Myocyte (in vitro differentiated cells): ENCODE measurements around the gene TTLL12. TPM values are rescaled to one million over a fixed set of nuclear protein-coding genes. Genes with fewer than 3 reads are reported as not detected.
"Not testable (repeated sequence)": the region's sequence is repeated elsewhere in the genome, so short reads cannot be mapped to it uniquely, and the experiment has no call there.

ENCODE experiments used
- DNase-seq: peaks from one replicate; pipeline ENCODE4 v3.0.0-alpha.2; 2012; ENCODE audit warnings: low read depth
- total RNA-seq: library from RNA; depleted of rRNA; stranded (reverse); fragments of >200 nt; gene quantifications from 2 replicates; pipeline ENCODE4 v1.2.3, GENCODE V29; 2014

TTLL12 gene
- total RNA-seq, 1 donor from 2014 or later: 33.8 TPM

DNA sequence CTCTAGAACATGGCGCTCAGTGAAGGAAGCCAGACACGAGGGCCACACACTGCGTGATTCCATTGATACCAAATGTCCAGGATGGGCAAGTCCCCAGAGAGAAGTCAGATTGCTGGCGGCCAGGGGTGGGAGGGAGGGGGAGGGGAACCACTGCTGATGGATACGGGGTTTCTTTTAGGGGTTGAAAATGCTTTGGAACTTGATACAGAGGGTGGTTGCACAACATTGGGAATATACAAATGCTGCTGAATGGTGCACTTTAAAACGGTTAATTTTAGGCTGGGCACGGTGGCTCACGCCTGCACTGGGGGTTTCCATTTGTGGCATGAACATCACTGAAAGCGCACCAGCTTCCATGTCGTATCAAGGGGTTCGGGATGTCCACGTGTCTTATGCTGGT, 30.5 kb downstream of the TTLL12 start:
- DNase-seq: no peak

DNA sequence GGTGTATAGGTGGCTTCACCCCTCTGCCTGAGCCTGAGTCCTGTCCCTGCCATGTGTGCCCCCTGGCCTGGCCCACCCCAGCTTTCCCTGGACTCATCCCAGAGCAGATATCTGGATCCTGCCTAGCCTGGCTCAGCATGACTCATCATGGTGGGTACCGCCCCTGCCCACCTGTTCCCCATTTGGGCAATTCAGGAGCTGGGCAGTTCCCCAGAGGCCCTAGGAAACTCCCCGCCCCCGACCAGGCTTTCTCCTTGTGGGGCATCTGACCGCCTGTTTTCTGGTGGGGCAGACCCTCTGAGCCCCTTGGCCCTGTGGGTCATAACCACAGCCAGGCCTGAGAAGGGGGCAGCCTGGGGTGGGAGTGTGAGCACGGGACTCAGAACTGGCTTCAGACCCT, 31.1 kb downstream of the TTLL12 start:
- peak; percentile 72 for DNase-seq

GRCh38 chr22:43154887-43155536, 31.9 kb downstream of the TTLL12 start:
- peak; percentile 29 for DNase-seq

- no peak for DNase-seq
Observed at GRCh38 chr22:43153899-43154298, 33.0 kb downstream of the TTLL12 start.

- DNase-seq: peak; percentile 74
Observed at GRCh38 chr22:43152357-43153071, 34.4 kb downstream of the TTLL12 start.

DNA sequence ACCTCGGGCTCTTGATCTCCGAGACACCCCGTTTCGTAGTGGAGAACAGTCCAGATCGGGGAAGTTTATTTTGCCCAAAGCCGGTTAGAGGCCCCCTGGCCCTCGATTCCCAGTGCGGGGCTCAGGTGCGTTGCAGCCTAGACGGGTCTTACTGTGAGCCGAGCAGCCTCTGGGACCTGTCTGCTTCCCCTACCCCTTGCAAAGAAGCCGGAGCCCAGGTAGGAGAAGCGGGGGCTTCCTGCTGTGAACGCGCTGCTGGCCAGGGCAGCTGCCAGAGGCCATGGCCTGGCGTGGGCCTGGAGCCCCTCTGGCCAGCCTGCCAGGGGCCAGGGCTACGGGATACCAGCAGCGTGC, 35.0 kb downstream of the TTLL12 start:
- no peak for DNase-seq

GRCh38 chr22:43151251-43152002, 35.5 kb downstream of the TTLL12 start, which contains the start of gene TSPO:
TSPO (plus strand) TSS chr22:43151559; CDS start chr22:43159239, 7,680 bp downstream.
- peak; percentile 72 for DNase-seq

- no peak for DNase-seq
Observed at GRCh38 chr22:43150731-43151206, 36.2 kb downstream of the TTLL12 start.

- peak; percentile 39 for DNase-seq
Observed at GRCh38 chr22:43148581-43148980, 38.4 kb downstream of the TTLL12 start.

DNA sequence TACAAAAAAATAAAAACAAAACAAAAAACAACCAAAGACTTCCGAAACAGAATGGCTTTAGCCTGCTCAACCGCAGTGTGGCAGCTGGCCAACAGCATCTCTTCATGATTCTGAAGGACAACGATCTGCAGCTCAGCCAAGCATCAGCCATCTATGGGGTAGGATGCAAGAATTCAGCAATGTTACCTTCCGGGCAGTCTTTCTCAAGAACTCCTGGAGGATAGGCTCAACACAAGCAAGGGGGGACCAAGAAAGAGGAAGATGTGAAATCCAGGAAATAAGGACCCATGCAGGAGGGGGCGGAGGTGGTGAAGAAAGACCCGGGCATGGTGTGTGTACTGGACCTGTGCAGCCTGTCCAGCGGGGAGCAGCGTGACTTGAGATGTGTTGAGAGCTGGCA, 39.1 kb downstream of the TTLL12 start:
- DNase-seq: no peak

DNA sequence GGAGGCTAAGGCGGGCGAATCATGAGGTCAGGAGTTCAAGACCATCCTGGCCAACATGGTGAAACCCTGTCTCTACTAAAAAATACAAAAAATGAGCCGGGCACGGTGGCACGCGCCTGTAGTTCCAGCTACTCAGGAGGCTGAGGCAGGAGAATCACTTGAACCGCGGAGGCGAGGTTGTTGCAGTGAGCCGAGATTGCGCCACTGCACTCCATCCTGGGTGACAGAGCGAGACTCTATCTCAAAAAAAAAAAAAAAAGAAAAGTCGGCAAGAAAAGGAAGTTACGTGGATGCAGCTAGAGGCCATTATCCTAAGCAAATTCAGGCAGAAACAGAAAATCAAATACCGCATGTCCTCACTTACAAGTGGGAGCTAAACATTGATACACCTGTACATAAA, 40.6 kb downstream of the TTLL12 start:
- not testable (repeated sequence) for DNase-seq

DNA sequence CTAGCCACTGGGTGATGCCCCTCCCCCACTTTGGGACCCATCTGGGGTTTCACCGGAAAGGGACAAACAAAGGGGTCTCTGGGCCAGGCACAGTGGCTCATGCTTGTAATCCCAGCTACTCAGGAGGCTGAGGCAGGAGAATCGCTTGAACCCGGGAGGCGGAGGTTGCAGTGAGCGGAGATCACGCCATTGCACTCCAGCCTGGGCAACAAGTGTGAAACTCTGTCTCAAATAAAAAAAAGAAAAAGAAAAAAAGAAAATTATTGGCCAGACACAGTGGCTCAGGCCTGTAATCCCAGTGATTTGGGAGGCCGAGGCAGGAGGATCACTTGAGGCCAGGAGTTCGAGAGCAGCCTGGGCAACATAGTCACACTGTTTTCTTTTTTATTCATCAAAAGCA, 41.6 kb downstream of the TTLL12 start:
- DNase-seq: not testable (repeated sequence)

DNA sequence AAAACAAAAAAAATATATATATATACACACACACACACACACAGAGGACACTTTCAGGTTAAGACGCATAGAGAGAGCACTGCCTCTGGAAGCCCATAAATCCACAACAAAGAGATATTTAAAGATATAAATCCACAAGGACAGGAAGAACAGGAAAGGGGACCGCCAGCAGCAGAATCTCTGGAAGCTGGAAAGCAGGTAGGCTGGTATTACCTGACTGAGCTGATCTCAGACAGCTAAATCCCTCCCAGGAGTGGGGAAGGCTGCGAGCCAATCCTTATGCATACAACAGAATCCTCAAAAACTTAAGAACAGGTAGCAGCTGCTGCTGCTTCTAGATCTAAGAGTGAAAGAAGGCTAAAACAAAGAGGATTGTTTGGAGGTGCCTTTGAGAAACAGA, 42.0 kb downstream of the TTLL12 start:
- no peak for DNase-seq

DNA sequence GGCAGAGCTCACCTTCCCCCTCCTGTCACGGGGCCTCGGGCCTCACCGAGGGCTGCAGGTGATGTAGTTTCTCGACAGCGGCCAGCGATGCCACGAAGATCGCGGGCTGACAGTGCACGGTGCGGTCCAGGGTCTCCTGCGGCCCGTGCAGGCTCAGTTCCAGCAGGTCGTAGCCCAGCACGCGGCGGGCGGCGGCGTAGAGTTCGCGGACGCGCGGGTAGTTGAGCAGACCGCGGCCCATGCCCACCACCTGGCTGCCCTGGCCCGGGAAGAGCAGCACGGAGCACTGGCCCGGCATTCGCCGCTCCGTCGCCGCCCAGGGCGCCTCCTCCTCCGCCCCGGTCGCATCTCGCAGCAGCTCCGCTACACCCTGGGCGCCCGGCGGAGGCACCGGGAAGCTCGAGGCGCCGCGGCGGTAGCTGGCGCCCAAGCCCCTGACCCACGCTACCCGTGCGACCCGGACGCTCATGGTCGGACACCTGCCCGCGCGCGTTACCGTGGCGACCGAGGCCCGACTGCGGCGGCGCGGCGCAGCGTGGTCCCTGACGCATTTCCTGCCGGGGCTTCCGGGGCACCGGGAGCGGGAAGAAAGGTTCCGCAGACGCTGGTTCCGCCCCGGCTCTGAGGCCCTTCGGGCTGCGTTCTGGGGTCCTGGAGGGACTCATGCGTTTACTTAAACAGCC, 43.9 kb downstream of the TTLL12 start, which contains the start of gene MCAT:
MCAT (minus strand) TSS at position 519 of the 683 bp plus-strand sequence; CDS start at position 469, 50 bp downstream.
- DNase-seq: peak; percentile 83

- DNase-seq: no peak
Observed at GRCh38 chr22:43136801-43137200, 50.1 kb downstream of the TTLL12 start.

DNA sequence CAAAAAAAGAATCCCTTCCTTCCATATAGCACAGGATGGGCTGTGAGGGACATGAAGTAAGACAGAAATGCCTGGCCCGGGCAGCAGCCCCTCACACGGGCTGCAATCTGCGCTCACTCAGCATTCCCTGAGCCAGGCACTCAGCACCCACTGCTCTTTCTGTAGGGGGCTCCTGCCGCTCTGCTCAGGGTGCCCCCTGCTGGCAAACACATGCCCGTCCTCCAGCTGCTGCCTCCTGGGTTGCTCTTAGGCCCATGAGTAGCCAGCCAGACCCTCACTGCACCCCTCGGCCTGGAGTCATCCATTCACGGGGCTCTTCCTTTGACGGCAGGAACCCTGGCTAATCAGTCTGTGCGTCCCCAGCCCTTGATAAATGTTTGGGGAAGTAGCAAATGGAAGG, 50.7 kb downstream of the TTLL12 start:
- DNase-seq: peak; percentile 20

- DNase-seq: no peak
Observed at GRCh38 chr22:43135565-43135964, 51.4 kb downstream of the TTLL12 start.

DNA sequence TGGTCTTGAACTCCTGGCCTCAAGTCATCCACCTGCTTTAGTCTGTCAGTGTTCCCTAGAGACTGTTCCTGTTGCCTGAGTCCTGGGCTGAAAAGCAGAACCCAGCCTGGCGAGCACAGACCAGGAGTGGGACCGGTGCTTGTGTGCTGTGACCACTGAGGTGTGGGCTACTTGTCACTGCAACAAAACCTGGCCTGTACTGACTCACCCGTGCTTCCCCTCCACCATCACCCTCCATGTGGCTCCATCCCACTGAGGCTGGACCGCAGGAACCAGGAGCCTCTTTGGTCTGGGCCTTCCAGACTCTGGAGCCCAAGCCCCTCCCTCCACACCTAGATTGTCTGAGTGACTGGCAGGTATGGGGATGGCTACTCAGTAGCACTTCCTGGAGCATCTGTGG, 52.4 kb downstream of the TTLL12 start:
- no peak for DNase-seq

- peak; percentile 71 for DNase-seq
Observed at GRCh38 chr22:43133401-43133800, 53.5 kb downstream of the TTLL12 start.

DNA sequence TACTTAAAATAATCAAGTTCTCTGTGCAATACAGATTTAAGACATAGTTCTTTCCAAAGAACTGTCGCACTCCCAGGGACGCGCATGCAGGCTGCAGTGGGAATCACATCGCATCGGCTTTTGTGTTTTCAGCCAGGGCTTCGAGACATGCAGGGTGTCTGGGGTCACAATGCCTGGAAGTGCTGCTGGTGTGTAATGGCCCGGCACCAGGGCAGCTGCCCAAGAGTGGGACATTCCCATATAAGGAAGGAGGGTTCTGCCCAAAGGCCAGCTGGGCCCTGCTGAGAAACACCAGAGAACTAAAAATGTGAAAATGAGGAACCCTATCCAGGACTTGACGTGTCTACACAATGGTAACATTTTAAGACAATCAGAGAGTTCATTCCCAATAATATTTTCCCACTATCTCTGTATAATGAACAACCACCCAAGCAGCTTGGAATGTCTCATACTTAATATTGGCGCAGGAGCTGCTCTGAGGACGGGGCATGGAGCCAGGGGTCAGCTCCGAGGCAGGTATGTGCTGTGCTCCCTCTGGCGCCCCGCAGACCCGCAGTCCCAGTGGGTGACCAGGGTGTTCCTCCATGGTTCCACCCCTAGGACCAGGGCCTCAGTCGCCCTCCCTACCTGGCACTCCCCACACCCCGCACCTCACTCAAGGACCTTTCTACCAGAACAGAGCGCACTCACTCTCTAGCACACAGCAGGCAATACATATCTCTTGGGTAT, 55.0 kb downstream of the TTLL12 start:
- no peak for DNase-seq
